ENCODE data around the gene RASSF5.
A peak's percentile ranks its signal among the peaks of the same experiment; 100 is the strongest.
"Not testable (repeated sequence)": the region's sequence is repeated elsewhere in the genome, so short reads cannot be mapped to it uniquely, and the experiment has no call there.

RASSF5 gene

DNA sequence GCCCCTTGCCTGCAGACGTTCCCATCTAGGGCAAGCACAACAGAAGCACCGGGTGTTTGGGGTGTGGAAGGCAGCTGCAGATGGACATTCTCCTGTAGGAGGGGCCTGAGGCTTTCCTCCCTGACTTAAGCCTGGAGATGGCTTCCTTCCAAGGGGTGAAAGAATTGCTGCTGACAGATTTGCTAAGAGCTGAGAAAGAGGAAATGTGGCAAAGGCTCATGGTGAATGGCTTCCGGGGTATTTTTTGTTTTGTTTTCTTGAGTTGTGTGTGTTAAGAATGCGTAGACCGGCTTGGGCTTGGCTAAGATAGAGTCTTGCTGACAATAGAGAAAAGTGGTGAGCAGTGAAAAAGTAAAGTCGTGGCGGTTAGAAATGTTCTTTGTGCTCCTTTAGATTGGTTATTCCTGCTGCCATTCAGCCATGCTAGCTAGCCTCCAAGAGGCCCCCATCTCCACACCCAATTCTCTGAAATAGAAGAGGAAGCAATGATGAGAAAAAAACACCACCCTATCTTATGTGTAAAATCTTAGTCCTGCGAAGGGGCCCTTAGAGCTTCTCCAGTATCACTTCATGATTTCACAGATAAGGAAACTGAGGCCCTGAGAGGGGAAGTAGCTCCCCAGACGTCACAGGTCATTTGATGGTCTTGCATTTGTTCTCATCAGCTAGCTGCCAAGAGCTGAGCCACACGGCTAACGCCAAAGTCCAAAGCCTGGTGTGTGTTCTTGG is 68.0 kb downstream of the RASSF5 start:
- DNase-seq = no peak

DNA sequence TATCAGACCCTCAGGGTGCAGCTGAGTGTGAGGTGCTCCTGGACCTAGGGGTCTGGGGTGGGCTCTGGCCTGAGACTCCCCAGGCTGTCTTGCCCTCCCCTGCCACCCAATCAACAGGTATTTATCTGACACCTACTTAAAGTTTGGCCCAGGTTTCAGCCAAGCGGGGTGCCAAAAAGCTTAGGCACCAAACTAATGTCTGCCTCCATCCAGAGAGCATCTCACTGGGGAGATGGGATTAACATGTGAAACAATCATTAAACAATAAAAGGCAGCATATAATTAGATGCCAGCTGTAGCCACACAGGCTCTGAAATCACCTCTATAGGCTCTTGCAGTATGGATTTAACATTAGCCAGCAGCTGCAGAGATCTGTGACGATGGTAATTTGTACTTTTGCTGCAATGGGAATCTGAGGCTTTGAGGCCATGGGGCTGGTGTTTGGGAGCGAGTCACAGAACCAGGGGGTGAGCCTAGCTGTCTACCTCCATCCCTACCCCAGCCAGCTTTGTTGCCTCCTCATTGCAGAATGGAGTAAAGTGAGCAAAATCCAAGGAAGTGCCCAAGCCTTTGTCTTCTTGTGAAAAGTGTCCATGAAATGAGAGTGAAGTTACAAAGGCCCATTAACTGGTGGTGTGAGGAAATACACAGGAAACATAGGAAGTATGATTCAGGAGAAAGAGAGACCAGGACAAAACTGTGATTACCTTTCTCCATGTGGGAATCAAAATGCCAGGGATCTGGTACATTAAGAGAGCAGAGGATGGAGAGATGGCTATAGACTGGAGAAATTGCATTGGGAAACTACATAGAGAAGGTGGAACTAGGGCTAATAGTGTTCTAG is 68.8 kb downstream of the RASSF5 start:
- DNase-seq = no peak

DNA sequence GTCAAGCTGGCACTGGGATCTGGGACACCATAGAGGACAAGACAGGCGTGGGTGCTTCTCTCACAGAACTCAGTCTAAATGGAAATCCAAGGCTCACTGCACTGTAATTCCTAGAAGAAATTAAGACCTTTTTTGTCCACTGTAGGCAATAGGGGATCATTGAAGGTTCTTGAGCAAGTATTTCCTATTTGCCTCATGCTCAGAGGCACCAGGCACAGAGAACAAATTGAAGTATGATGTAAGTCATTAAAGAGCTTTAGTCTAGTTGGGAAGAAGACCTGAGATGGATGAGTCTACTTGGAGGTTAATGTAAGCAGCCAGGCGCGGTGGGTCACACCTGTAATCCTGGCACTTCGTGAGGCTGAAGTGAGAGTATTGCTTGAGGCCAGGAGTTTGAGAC is 70.3 kb downstream of the RASSF5 start:
- DNase-seq = no peak

DNA sequence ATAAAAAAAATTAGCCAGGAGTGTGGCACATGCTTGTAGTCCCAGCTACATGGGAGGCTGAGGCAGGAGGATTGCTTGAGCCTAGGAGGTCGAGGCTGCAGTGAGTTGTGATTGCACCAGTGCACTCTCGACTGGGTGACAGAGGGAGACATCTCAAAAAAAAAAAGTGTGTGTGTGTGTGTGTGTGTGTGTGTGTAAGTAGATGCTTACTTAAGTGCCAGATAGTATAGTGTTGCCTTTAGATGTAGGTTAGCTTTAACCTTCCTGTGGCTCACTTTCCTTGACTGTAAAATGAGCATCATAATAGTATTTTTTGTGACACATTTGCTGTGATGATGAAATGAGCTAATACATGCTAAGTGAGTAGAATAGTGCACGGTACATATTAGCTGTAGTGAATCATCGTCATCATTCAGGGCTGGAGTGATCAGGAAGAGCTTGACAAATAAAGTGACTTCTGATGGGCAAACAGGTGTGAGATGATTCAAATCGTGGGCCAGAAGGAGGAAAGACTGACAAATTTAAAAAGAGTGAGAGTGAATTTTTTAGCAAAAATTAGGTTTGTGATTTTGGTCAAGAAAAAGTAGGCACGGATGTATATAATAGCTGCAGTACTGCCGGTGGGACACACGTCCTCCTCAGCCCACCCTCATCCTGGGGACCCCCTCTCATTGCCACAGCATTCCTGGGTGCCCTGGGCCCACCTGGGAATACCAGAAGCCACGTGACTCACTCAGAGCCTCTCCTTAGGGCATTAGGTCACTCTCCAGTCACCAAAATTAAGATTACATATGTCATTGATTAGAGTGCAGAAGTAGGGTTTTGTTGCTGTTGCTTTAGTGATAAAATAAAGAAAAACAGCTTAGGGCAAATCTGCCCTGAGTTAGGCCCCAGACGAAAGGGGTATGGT is 71.0 kb downstream of the RASSF5 start:
- no peak for DNase-seq

DNA sequence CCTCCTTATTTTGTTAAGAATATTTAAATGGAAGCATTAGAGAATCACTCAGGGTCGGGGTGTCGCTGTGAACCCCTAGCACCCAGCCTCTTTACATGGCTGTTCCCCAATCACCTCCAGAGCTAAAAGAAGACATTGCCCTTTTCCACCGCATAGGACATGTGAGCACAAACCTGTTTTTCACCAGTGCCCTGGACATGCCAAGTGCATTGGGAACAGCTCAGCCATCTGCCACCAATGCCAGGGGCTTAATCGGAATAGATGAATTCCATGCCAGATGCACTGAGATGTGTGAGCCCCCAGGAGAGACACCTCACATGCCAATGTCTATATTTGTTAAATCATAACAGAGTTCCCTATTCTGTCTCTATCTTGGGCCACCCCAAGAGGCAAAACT is 71.6 kb downstream of the RASSF5 start:
- no peak for DNase-seq

DNA sequence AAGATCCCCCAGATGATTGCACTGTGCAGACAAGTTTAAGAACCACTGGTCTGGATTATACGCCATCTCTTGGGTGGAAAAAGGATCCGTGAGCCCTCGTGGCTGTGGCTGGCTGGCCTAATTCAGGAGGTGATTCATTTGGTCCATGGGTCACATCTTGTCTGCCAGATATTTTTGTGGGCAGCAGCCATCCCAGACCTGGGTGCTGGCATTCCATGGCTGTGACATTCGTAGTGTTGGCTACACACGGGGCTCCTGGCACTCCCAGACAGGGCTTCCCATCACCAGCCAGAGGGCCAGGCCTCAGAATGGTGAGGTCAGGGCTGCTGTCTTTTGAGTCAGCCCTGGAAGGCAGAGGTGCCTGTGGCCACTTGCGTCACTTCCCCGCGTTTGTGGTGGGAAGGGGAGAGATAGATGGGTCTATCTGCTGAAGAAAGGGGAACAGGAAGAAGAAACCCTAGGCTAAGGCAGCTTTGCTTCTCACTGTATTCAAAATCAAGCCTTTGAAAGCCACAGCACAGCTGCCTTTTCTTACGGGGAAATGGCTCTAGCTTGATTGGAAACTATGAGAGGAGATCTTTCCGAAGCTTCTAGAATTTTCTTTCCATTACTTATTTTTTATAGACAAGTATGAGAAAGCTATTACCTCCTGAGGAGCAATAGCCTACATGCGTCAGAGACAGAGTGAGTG is 72.6 kb downstream of the RASSF5 start:
- peak; percentile 91 for DNase-seq

DNA sequence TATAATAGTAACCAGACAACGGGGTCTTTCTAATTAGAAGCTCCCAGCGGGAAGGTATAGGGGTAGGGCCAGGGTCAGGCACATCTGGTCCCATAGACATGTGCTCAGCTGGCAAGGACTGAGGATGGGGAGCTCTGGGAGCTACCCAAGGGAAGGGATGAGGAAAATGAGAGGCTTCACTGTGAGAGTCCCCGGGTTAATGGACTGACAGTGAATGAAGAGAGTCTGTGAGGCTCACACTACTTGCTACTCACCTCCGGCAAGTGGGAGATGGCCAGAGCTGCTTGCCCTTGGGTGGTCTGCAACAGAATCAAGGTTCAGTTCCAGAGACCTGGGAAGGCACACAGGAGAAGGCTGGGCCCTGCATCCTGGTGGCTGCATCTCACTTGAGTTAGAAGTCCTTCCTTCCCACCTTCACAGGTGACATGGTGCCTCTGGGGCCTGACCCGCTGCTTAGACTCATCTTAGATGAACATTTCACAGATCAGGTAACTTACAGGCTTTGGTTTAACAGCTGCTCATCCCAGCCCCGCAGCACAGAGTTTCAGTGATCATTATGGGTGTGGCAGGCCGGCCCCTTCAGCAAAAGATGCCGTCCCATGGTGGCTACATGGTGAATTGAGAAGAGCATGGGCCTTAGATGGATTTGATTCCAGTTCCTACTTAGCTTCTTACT is 73.2 kb downstream of the RASSF5 start:
- no peak for DNase-seq

DNA sequence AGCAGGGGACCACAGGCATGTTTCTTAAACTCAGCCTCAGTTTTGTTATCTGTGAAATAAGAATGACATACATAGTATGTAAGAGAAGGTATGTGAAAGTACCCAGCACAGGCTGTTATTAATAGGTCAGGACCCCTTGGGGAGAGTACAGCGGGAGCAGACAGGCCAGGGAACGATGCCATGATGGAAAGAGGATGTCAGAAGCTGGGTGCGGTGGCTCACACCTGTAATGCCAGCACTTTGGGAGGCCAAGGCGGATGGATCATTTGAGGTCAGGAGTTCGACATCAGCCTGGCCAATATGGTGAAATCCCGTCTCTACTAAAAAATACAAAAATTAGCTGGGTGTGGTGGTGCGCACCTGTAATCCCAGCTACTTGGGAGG is 73.8 kb downstream of the RASSF5 start:
- DNase-seq = not testable (repeated sequence)

DNA sequence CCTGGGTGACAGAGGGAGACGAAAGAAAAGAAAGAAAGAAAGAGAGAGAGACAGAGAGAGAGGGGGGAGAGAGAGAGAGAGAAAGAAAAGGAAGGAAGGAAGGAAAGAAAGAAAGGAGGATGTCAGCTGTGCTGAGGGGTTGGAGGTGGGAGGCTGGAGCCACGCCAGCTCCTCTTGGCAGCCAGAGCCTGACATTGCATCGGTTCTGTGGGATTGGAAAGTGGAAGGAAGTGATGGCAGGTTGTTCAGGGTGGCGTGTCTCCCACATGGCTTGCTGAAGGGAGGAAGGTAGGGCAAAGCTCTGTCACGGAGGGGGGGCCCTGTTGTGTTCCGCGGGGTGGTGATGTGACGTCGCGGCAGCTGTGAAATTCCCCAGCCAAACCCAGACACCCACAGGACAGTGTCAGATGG is 74.2 kb downstream of the RASSF5 start:
- DNase-seq = no peak

DNA sequence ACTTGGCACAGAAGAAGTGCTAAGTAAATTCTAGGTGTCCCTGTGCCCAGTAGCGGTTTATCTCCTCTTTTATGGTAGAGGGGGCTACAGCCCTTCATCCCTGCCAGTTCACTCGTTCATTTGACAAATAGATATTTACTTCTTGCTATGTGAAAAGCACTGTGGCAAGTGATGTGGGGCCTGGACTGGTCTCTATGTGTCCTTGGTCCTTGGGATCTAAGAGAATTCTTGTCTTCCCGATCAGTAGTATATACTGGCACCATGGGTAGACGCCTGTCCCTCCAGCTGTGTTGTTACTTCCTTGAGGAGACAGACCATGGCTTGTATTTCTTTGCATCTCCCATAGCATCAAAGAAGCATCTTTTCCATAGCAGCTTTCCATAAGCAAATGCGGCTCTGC is 75.2 kb downstream of the RASSF5 start:
- DNase-seq = no peak

DNA sequence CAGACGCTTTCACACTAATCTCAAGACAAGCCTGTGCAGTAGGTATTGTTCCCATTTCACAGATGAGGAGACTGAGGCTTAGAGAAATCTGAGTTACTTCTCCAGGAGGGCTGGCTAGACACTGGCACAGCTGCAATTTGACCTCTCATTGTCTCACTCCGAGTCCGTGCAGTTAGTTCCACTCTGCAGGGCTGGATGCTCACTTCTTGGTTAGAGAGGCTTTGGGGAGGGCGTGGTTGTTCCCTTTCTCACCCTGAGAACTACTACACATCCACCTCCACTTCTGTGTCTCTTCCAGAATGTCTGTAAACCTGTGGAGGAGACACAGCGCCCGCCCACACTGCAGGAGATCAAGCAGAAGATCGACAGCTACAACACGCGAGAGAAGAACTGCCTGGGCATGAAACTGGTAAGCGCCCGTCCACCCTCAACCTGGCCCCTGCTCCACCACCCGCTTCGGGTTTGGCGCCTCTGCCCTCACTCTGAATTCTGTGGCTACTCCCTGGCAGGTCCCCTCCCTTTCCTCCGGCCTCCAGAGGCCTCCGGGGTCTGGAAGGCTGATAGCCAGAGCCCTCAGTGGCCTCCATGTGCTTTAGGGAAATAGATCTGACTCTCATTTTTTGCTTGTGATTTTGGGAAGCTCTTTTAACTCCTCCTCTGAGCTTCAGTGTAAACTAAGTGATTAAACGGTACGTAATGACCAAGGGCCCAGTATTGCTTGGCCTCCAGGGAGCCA is 75.8 kb downstream of the RASSF5 start:
- DNase-seq = no peak

DNA sequence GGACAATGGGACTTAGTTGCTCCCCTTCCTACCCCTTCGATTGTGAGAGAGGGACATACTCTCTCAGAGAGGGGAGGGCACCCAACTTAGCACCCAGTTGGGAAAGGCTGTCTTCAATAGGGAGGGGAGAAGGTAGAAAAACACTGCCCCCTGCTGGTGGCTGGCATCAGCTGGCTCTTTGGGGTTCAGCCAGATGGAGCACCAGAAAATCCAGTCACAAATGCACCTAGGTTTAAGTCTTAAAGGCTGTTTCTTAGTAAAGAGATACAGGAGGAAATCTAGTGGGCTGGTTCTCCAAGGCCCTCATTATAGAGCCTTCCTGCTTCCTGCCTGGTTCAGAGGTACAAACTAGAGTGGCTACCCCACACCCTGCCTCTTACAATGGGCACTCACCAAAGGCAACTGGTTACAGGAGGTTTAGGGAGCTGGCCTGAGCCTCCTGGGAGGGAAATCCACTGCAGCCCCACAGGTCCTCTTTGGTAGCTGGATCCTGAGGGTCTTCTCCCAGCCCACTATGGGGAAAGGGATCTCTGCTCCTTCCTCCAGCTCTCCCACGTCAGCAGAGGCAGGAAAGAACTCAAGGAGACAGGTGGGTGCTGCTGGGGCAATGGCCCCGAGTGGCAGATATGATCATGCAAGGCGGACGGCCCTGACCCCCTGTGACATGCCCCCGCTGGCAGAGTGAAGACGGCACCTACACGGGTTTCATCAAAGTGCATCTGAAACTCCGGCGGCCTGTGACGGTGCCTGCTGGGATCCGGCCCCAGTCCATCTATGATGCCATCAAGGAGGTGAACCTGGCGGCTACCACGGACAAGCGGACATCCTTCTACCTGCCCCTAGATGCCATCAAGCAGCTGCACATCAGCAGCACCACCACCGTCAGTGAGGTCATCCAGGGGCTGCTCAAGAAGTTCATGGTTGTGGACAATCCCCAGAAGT is 76.6 kb downstream of the RASSF5 start:
- peak; percentile 95 for DNase-seq

DNA sequence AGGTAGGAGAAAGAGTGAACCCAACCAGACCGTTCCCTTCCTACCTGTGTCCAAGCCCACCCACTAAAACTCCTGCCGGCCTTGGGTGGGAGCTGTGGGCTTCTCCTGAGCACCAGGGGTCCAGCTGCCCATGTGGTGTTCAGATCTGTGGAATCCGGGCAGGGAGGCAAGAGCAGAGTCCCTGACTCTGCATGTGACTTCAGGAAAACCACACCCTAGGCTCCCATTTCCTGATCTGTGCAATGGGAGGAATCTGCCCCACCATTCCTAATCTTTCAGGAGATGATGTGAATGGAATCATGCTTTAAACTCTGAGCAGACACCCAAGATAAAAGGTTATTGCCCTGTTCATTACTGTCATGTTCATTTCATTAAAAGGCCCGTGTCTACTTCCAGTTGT is 77.4 kb downstream of the RASSF5 start:
- DNase-seq = no peak

DNA sequence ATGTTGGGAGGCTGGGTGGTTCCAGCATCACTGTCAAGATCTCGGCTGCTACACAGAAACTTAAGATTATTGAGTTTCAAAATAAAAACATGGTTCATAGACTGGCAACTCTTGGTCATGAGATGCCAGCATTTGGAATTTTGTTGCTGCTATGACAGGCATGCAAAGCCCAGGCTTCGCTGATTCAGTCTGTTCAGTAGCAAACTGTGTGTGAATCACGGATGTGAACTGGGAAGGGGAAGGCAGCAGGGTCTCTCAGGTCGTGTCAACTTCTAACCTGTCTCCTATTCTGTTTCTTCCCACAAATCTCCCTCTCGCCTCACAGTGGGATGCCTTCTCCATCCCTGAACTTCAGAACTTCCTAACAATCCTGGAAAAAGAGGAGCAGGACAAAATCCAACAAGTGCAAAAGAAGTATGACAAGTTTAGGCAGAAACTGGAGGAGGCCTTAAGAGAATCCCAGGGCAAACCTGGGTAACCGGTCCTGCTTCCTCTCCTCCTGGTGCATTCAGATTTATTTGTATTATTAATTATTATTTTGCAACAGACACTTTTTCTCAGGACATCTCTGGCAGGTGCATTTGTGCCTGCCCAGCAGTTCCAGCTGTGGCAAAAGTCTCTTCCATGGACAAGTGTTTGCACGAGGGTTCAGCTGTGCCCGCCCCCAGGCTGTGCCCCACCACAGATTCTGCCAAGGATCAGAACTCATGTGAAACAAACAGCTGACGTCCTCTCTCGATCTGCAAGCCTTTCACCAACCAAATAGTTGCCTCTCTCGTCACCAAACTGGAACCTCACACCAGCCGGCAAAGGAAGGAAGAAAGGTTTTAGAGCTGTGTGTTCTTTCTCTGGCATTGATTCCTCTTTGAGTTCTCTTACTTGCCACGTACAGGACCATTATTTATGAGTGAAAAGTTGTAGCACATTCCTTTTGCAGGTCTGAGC is 79.4 kb downstream of the RASSF5 start:
- no peak for DNase-seq

DNA sequence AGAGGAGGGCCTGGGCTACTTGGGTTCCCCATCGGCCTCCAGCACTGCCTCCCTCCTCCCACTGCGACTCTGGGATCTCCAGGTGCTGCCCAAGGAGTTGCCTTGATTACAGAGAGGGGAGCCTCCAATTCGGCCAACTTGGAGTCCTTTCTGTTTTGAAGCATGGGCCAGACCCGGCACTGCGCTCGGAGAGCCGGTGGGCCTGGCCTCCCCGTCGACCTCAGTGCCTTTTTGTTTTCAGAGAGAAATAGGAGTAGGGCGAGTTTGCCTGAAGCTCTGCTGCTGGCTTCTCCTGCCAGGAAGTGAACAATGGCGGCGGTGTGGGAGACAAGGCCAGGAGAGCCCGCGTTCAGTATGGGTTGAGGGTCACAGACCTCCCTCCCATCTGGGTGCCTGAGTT is 80.6 kb downstream of the RASSF5 start:
- DNase-seq = no peak

DNA sequence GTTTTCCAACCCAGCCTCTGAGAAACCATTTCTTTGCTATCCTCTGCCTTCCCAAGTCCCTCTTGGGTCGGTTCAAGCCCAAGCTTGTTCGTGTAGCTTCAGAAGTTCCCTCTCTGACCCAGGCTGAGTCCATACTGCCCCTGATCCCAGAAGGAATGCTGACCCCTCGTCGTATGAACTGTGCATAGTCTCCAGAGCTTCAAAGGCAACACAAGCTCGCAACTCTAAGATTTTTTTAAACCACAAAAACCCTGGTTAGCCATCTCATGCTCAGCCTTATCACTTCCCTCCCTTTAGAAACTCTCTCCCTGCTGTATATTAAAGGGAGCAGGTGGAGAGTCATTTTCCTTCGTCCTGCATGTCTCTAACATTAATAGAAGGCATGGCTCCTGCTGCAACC is 81.2 kb downstream of the RASSF5 start:
- no peak for DNase-seq

DNA sequence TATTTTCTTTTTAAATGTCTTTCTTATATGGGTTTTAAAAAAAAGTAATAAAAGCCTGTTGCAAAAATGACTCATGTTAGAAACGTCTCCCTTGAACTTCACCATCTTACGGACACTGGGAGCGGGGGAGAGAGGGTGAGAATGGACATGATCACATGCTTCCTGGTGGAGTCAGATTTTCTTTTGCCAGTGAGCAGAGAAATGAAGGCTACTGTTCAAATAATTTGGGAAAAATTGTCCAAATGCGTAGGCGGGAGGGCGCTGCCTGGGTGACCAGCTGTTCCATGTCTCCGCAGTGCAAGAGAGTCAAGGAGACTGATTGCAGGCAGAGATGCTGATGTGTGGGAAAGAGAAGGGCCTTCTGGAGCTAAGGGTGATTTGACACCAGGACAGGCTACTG is 81.9 kb downstream of the RASSF5 start:
- DNase-seq = no peak

DNA sequence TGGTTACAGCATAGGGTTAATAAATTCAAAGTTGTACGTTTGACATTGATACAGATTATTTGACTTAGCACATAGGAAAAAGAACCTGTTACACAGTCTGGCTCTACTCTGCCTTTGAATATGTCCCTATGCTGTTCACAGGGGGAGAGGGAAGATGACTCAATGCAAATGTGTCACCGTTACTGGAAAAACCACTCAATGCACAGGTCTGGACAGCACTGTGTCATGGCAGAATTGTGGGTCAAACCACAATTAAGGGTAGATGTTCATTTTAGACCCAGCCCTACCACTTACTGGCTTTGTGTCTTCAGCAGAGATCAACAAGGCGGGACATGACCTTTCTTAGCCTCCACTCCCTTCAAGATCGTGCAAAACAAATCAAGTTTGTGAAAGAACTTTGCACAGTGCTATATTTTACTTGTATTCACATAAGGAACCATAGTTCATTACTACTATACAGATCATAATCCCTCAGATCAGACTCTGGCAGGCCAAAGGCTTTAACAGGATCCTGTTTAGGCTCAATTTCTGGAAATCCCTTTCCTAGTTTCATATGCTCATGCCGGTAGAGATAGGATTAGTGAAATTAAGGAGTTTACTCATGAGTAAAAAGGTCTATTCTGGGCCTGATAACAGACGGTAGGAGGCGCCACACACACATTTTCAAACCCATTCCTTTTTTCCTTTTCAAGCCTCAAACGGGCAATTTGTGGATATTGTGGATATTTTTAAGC is 82.9 kb downstream of the RASSF5 start:
- DNase-seq = no peak
